PFSK-1 (cell line): ENCODE results near the gene CAMSAP1.

Experiments
- POLR2AphosphoS5 ChIP-seq: IDR thresholded peaks from 2 replicates; pipeline ENCODE4 v1.6.1; 2012; ENCODE audit warnings: low read depth, mild to moderate bottlenecking, control low read depth, low read length, moderate library complexity
- SIN3A ChIP-seq: IDR thresholded peaks from 2 replicates; pipeline ENCODE4 v1.6.1; 2012; ENCODE audit warnings: mild to moderate bottlenecking, low read length, moderate library complexity, borderline replicate concordance; ENCODE audit not compliant: insufficient read depth
- TAF1 ChIP-seq: IDR thresholded peaks from 2 replicates; pipeline ENCODE4 v1.6.1; 2012; ENCODE audit warnings: low read length, control low read depth, borderline replicate concordance; ENCODE audit not compliant: insufficient read depth
- TF ChIP-seq, protein P1 (sequence below), 2 experiments: IDR thresholded peaks; 2 replicates each; pipeline versions ENCODE4 v1.6.1 to v1.8.0; 2011 to 2012; ENCODE audit warnings: low read depth in 2 of 2, low read length in 2 of 2, control low read depth in 1 of 2, inconsistent platforms in 1 of 2, mild to moderate bottlenecking in 1 of 2, moderate library complexity in 1 of 2; ENCODE audit not compliant: insufficient read depth in 1 of 2

GRCh38 chr9:135796784-135797485 is 110.4 kb downstream of the CAMSAP1 start:
- no peak for TF ChIP-seq POLR2AphosphoS5
- TF ChIP-seq TAF1, result no peak
- TF ChIP-seq SIN3A, result no peak
- TF ChIP-seq, protein P1, sequence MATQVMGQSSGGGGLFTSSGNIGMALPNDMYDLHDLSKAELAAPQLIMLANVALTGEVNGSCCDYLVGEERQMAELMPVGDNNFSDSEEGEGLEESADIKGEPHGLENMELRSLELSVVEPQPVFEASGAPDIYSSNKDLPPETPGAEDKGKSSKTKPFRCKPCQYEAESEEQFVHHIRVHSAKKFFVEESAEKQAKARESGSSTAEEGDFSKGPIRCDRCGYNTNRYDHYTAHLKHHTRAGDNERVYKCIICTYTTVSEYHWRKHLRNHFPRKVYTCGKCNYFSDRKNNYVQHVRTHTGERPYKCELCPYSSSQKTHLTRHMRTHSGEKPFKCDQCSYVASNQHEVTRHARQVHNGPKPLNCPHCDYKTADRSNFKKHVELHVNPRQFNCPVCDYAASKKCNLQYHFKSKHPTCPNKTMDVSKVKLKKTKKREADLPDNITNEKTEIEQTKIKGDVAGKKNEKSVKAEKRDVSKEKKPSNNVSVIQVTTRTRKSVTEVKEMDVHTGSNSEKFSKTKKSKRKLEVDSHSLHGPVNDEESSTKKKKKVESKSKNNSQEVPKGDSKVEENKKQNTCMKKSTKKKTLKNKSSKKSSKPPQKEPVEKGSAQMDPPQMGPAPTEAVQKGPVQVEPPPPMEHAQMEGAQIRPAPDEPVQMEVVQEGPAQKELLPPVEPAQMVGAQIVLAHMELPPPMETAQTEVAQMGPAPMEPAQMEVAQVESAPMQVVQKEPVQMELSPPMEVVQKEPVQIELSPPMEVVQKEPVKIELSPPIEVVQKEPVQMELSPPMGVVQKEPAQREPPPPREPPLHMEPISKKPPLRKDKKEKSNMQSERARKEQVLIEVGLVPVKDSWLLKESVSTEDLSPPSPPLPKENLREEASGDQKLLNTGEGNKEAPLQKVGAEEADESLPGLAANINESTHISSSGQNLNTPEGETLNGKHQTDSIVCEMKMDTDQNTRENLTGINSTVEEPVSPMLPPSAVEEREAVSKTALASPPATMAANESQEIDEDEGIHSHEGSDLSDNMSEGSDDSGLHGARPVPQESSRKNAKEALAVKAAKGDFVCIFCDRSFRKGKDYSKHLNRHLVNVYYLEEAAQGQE (IDR thresholded peaks at IDR 0.05; ENCODE audit: insufficient read depth in 1 of 2, low read depth in 2 of 2, low read length in 2 of 2), result no peak
